AML-193 (cell line): ENCODE data around the gene CNR1.
"Not testable (repeated sequence)": the region's sequence is repeated elsewhere in the genome, so short reads cannot be mapped to it uniquely, and the experiment has no call there.

Source experiments
- DNase-seq, 2 experiments: peaks; one replicate each; lab custom pipeline; 2025; lab: John Stamatoyannopoulos, UW

CNR1 gene

DNA sequence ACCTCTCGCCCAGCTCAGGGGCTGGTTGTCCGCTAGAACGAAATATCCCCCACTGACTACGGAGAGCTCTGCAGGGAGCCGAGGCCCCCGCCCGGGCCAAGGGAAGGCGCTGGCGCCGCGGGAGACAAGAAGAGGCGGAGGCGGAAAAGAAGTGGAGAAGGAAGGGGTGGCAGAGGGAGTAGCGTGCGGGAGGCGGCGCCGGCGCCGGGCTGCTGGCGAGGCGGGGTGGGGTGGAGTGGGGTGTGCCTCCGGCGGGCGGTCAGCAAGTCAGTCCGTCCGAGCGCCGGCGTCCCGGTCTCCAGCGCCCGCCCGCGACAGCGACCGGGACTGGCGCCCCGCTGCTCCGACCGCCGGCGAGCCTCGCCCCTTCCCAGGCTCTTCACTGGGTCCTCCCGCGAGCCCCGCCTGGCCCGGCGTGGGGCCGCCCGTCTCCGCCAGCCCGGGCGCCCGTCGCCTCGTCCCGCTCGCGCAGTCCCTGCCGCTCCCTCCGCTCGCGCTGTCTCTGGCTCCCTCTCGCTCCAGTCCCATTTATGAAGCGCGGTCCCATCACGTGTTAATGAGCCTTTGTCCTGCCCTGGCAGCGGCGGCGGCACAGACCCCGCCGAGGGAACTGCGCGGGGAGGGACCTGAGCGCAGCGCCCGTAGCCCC lies at the start of gene CNR1:
TSS of gene CNR1 (minus strand) at position 504 of the 649 bp plus-strand sequence. CDS start 21,073 bp downstream, outside the sequence.
- DNase-seq: no peak

- no peak for DNase-seq
Measured at GRCh38 chr6:88211446-88211845, 45.3 kb upstream of the CNR1 start.

- DNase-seq: no peak
Measured at GRCh38 chr6:88209301-88209700, 43.2 kb upstream of the CNR1 start.

GRCh38 chr6:88208726-88209125 lies 42.6 kb upstream of the CNR1 start:
- DNase-seq: no peak

DNA sequence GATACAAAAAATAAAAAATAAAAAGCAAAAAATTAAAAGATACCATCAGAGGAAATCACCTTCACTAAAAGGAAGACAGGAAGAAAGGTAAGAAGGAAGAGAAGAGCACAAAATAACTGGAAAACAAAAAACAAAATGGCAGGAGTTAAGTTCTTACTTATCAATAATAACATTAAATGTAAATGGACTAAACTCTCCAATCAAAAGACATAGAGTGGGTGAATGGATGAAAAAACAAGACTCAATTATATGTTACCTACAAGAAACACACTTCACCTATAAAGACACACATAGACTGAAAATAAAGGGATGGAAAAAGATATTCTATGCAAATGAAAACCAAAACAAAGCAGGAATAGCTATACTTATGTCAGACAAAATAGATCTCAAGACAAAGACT lies 35.6 kb upstream of the CNR1 start:
- DNase-seq: not testable (repeated sequence)

GRCh38 chr6:88184921-88185320 lies 18.8 kb upstream of the CNR1 start:
- no peak for DNase-seq

DNA sequence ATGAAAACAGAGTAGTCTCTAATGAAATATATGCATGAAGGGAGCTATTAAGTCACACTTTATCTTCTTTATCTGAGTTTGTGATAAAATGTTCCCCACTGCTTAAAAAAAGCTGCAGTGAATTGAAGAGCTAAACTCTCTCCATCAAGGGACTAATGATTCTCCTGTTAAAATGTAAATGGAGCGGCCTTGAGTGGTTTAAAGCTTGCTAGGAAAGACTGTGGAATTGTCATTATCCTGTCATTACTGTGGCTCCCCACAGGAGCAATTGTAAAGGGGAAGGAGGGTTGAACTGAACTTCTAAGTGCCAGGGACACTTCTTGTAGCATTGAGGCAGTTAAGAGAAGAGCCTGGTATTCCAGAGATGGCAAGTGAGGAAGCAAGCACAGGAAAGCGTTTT lies 17.3 kb upstream of the CNR1 start:
- DNase-seq: no peak

DNA sequence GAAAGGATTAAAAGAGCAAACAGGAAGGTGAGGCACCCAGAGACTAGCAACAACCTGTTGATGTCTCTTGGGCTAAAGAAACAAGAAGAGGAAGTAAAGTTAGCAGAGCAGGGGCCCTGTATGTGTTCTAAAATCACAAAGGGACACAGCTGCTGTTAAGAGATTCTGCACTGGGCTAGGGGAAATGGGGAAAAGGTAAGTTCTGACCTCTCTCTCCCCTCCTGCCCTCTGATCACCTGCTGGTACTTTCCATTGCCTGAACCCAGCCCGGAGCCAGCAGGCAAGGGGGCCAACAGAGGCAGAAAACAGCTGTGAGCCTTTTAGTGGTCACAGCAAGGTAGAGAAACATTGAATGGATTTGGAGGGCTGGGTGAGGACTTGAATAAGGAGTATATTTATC lies 13.5 kb upstream of the CNR1 start:
- no peak for DNase-seq

GRCh38 chr6:88177961-88178464 lies 11.9 kb upstream of the CNR1 start:
- peak; percentile 12 to 14 for DNase-seq

- no peak for DNase-seq
Measured at GRCh38 chr6:88174906-88175305, 8.8 kb upstream of the CNR1 start.

DNA sequence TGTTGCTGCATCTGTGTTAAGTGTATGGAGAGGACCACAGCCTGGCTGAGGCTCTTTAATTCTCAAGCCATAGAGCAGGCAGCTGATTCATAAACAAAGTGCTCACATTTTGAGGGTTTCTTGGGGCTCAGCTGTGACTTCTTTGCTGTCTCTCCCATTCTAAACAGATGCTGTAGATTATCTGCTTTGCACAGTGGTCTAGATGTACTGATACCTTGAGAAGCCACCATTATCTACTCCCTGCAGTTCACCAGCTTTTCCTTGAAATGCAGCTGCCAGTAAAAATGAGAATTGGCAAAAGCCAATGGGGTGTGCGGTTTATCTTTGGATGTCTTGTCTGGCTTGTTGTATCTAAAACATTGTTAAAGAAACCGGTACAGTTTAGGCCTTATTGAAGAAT lies 5.2 kb upstream of the CNR1 start:
- no peak for DNase-seq

- no peak for DNase-seq
Measured at GRCh38 chr6:88168362-88168761, 2.2 kb upstream of the CNR1 start.

GRCh38 chr6:88167352-88167937 lies 1.3 kb upstream of the CNR1 start:
- no peak for DNase-seq

GRCh38 chr6:88166493-88167351 lies 575 bp upstream of the CNR1 start:
- no peak for DNase-seq

DNA sequence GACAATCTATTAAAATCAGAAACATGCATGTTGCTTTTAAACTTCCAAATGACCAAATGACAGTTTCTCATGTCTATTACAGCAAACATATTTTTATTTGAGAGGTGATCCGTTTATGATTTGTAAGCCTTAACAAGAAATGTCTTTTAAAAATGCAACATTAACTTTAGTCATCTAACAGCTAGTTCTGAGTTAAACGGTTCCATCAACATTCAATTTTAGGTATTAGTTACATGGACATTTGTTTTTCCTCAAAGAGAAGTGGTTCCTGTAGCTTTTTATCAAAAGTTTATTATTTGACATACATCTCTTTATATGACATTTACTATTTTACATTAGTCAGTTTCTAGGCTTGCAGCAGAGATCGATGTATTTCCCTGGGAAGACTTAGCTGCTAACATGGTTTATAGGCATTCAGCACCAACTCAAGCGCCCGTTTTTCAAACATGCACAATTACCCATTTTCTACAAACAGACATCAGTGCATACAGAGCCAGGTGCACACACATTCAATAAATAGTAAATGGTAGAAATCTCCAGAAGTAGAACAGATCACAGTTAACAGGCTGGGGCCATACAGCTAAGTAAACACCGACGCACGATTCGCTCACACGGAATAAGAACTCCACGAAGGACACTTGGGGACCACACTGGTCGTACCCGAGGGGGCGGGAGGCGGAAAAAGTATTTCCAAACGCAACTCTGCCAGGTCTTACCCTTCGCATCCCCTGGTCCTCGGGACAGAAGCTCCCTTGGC lies 882 bp downstream of the CNR1 start:
- DNase-seq: no peak

DNA sequence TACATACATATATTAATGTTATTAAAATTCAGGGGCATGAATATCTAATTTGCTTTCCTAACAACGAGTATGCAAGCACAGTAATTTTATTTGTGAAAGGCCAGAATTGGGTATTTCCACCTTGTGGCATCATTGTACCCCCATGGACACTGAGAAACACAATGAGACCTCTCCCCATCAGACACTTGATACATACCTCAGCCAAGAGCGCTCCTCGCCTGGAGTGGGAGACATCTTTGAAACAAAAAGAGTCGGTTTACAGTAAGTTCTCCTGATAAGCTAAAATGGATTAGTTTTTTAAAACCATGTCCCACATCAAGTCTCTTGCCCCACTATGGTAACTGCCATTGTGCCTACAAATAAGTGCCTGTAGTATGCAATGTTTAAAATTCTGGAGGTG lies 2.1 kb downstream of the CNR1 start:
- DNase-seq: no peak

GRCh38 chr6:88163616-88164015 lies 2.5 kb downstream of the CNR1 start:
- DNase-seq: no peak

GRCh38 chr6:88161940-88162339 lies 4.2 kb downstream of the CNR1 start:
- DNase-seq: no peak

DNA sequence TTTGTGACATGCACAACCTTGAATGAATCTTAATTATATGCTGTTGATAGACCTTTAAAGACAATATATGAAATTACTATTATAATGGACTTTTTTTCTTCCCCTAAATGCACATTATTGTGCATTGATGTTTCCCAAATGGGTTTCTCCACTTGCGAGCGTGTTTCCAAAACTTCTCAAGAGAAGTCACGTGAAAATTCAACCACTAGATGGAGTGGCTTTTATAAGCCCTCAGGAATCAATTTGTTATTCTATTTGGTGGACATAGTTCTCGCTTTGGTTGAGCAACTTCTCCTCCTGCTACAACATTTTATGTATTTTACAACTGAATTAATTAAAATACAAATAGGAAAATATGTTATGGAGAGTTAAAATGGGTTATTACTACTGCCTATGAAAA lies 9.0 kb downstream of the CNR1 start:
- DNase-seq: no peak

GRCh38 chr6:88145298-88145963 lies 20.7 kb downstream of the CNR1 start:
- no peak for DNase-seq

- DNase-seq: no peak
Measured at GRCh38 chr6:88144637-88145297, 21.4 kb downstream of the CNR1 start.
